GM12878 (cell line): Measurements from ENCODE around the gene BBS9. TPM values are rescaled to one million over a fixed set of nuclear protein-coding genes. Genes with fewer than 3 reads are reported as not detected.

Source experiments
- ATAC-seq: fragments of 200-7000 bp; cut with Tn5 transposase; 3 replicates; pipeline ENCODE4 v1.9.1; 2020; ENCODE audit warnings: mild to moderate bottlenecking, moderate library complexity
- BruUV-seq: library from RNA; stranded (reverse); fragments of 400-500 nt; replicated peaks from 2 replicates; lab custom pipeline; 2021; lab: Mats Ljungman, UMichigan
- CTCF ChIA-PET: fragments of 300-600 bp; sonication (Branson Sonifier 250); formaldehyde crosslinking; extraction: SDS; loops from one replicate; lab custom pipeline; 2021; ENCODE audit warnings: inconsistent platforms; lab: Yijun Ruan, JAX
- POLR2A ChIA-PET: fragments of 350-600 bp; formaldehyde crosslinking; extraction: SDS; loops from one replicate; lab custom pipeline; 2021; ENCODE audit warnings: inconsistent platforms; lab: Charles Lee
- RAD21 ChIA-PET: fragments of 300-600 bp; sonication (Branson Sonifier 250); formaldehyde crosslinking; loops from one replicate; lab custom pipeline; 2023; ENCODE audit warnings: antibody characterized with exemption; ENCODE audit not compliant: unreplicated experiment; lab: Charles Lee
- SMC1A ChIA-PET: fragments of 300-600 bp; sonication (Branson Sonifier 250); formaldehyde crosslinking; loops from one replicate; lab custom pipeline; 2023; ENCODE audit not compliant: unreplicated experiment, uncharacterized antibody; lab: Charles Lee
- DNase-seq: peaks from one replicate; pipeline ENCODE4 v3.0.0-alpha.2; 2011; ENCODE audit warnings: low read depth, low spot score
- FAIRE-seq: peaks from 3 replicates; lab custom pipeline; 2011; peaks lifted over from hg19 to GRCh38; lab: Jason Lieb, UNC
- H2AFZ ChIP-seq: 2 replicates; pipeline ENCODE4 v1.6.0; 2011; ENCODE audit warnings: low read depth, low read length, control low read depth; ENCODE audit not compliant: control insufficient read depth
- H3K27ac ChIP-seq: 2 replicates; pipeline ENCODE4 v1.5.1; 2011; ENCODE audit warnings: control low read depth; ENCODE audit not compliant: control insufficient read depth, insufficient read depth
- H3K27me3 ChIP-seq, 2 experiments: replicated peaks in 1 of 2; 2 replicates each; pipeline versions ENCODE4 v1.6.0 to v1.6.1; 2011; ENCODE audit warnings: low read length in 1 of 2; ENCODE audit not compliant: control insufficient read depth in 2 of 2, insufficient read depth in 2 of 2
- H3K36me3 ChIP-seq, 2 experiments: 2 replicates each; pipeline ENCODE4 v1.5.1; 2011; ENCODE audit warnings: low read length in 1 of 2; ENCODE audit not compliant: control insufficient read depth in 2 of 2, insufficient read depth in 2 of 2
- H3K4me1 ChIP-seq: 2 replicates; pipeline ENCODE4 v1.6.1; 2011; ENCODE audit warnings: mild to moderate bottlenecking, low read length, moderate library complexity, mixed read lengths; ENCODE audit not compliant: control insufficient read depth, insufficient read depth
- H3K4me2 ChIP-seq: 2 replicates; pipeline ENCODE4 v1.6.0; 2011; ENCODE audit warnings: control low read depth; ENCODE audit not compliant: control insufficient read depth, insufficient read depth
- H3K4me3 ChIP-seq: fragments of 200-600 bp; sonication (generic); 2 replicates; pipeline ENCODE4 v1.5.1; 2016
- H3K79me2 ChIP-seq: 2 replicates; pipeline ENCODE4 v1.6.0; 2011; ENCODE audit warnings: low read length; ENCODE audit not compliant: control insufficient read depth, insufficient read depth
- H3K9ac ChIP-seq: 2 replicates; pipeline ENCODE4 v1.8.0; 2011; ENCODE audit warnings: low read length, control low read depth, mixed read lengths; ENCODE audit not compliant: control insufficient read depth, insufficient read depth
- H3K9me3 ChIP-seq: replicated peaks from 3 replicates; pipeline ENCODE4 v1.5.1; 2011; ENCODE audit warnings: mild to moderate bottlenecking, low read length; ENCODE audit not compliant: control insufficient read depth, insufficient read depth
- H4K20me1 ChIP-seq: 2 replicates; pipeline ENCODE4 v1.6.0; 2011; ENCODE audit not compliant: control insufficient read depth, insufficient read depth
- ESRRA ChIP-seq: IDR thresholded peaks from 2 replicates; pipeline ENCODE4 v1.6.1; 2012; ENCODE audit warnings: mild to moderate bottlenecking, low read length, improper control_type of control experiment
- IKZF2 ChIP-seq, 2 experiments: fragments of 450-650 bp; IDR thresholded peaks; 2 replicates each; pipeline ENCODE4 v1.6.1; 2017; ENCODE audit warnings: mild to moderate bottlenecking in 2 of 2, moderate library complexity in 2 of 2
- WGBS: methylation state at CpG from one replicate; pipeline ENCODE4 v1.1.6; 2016; ENCODE audit warnings: low lambda C conversion rate; ENCODE audit not compliant: insufficient replicate concordance, insufficient coverage; ENCODE audit errors: missing lambda C conversion rate; 5-methylcytosine and 5-hydroxymethylcytosine counted together
- in situ Hi-C: fragments of 300-500 bp; cut with MboI; formaldehyde crosslinking; loops from 9 replicates; pipeline ENCODE4 v1.14.3; 2018; ENCODE audit warnings: mixed read lengths
- intact Hi-C: fragments of 100-400 bp; cut with micrococcal nuclease; formaldehyde crosslinking; loops from one replicate; pipeline ENCODE4 v1.14.2; 2022; ENCODE audit not compliant: unreplicated experiment
- polyA plus RNA-seq, 11 experiments: library from polyadenylated mRNA; depleted of rRNA in 4 of 11; unstranded in 6 of 11; stranded (reverse) in 5 of 11; fragments of >200 nt; fragmentation: Nextera tagmentation in 4 of 11; fragmentation: Illumina TruSeq in 1 of 11; extraction: Ambion mirVana in 4 of 11; extraction: Trizol in 1 of 11; gene quantifications; 1 replicate in 1 of 11; 2 replicates in 10 of 11; pipeline versions ENCODE4 v1.2.1 to v1.2.3, GENCODE V29; 2011 to 2016; ENCODE audit warnings: inconsistent platforms in 2 of 11, missing spikeins in 2 of 11, low read depth in 1 of 11
- total RNA-seq, 4 experiments: library from RNA; depleted of rRNA in 3 of 4; stranded (reverse); fragments of >200 nt in 3 of 4; fragmentation: Illumina TruSeq in 1 of 4; extraction: Trizol in 1 of 4; gene quantifications; 2 replicates each; pipeline versions ENCODE4 v1.2.1 to v1.2.3, GENCODE V29; 2013 to 2021
- TF ChIP-seq, protein P1 (sequence below): fragments of 450-650 bp; IDR thresholded peaks from 2 replicates; pipeline ENCODE4 v1.6.1; 2014; ENCODE audit warnings: mild to moderate bottlenecking

The BBS9 gene
- total and polyA plus RNA-seq, 10 of the 15 experiments (the other 5 are each of a cell fraction or from before 2014, with no cell fraction given) = 1.2 to 5.6 (median 2.3) TPM

- BruUV-seq = no TSS peak
- no peak for FAIRE-seq
- RAD21 ChIA-PET = no interaction called here
- in situ Hi-C loops = no loop called here
- POLR2A ChIA-PET = no interaction called here
- Histone ChIP-seq H3K27me3 (no peaks in the 10 kb centered on the region), H4K20me1 (no peaks in the 10 kb centered on the region), H3K36me3 (no peaks in the 10 kb centered on the region), H3K79me2 (no peaks in the 10 kb centered on the region), H2AFZ (no peak overlapping the region), H3K9me3 (no peaks in the 10 kb centered on the region; the same call in 2 of the 3 replicates), H3K4me2 (no peak overlapping the region), H3K27ac (no peak overlapping the region), H3K4me1 (no peaks in the 10 kb centered on the region), H3K4me3 (no peak overlapping the region), H3K9ac (no peak overlapping the region)
- SMC1A ChIA-PET = no interaction called here
- ATAC-seq = no peak
- DNase-seq = no peak
- 62% methylated on average over 3 of the region's 3 CpGs for WGBS
- CTCF ChIA-PET = no interaction called here
- intact Hi-C loops = no loop called here
- TF ChIP-seq, protein P1, sequence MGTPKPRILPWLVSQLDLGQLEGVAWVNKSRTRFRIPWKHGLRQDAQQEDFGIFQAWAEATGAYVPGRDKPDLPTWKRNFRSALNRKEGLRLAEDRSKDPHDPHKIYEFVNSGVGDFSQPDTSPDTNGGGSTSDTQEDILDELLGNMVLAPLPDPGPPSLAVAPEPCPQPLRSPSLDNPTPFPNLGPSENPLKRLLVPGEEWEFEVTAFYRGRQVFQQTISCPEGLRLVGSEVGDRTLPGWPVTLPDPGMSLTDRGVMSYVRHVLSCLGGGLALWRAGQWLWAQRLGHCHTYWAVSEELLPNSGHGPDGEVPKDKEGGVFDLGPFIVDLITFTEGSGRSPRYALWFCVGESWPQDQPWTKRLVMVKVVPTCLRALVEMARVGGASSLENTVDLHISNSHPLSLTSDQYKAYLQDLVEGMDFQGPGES = no peak
- no peak for TF ChIP-seq IKZF2 (IDR thresholded peaks at IDR 0.05)
Observed at GRCh38 chr7:33278095-33278494, 148.7 kb downstream of the BBS9 start.

DNA sequence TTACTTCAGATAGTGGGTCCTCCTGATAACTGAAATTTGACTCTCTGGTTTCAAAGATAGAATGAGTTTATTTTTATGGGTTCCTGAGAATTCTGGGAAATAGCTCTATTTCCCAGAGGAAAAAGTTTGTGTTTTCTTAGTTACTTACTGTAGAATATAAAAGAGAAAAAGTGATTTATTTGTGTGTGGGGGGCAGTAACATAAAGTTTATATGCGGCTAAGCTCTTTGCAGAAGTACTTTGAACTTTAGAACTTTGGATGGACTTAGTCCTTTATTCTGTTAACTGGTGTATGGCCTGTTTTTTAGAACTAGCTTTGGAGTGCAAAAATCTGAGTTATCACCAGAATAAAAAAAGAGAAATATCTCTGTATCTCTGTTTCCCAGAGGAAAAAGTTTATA, 157.1 kb downstream of the BBS9 start:
- H3K4me3 ChIP-seq = no peak overlapping the region
- no peak overlapping the region for H2AFZ ChIP-seq
- intact Hi-C loops (no loop called here), in situ Hi-C loops (no loop called here)
- no peak overlapping the region for H3K27ac ChIP-seq
- 100% methylated on average over 1 of the region's 1 CpG for WGBS
- H3K4me1 ChIP-seq = no peaks in the 10 kb centered on the region
- RAD21 ChIA-PET = no interaction called here
- ATAC-seq (no peak), DNase-seq (no peak), FAIRE-seq (no peak)
- no peaks in the 10 kb centered on the region for H3K36me3 ChIP-seq
- peaks cover 3% of the 10 kb centered on the region; the same call in 2 of the 3 replicates for H3K9me3 ChIP-seq
- no peak overlapping the region for H3K4me2 ChIP-seq
- no peaks in the 10 kb centered on the region for H3K79me2 ChIP-seq
- no TSS peak for BruUV-seq
- POLR2A ChIA-PET = no interaction called here
- TF ChIP-seq ESRRA = no peak
- H4K20me1 ChIP-seq = no peaks in the 10 kb centered on the region
- CTCF ChIA-PET = no interaction called here
- H3K27me3 ChIP-seq = no peaks in the 10 kb centered on the region
- H3K9ac ChIP-seq = no peak overlapping the region
- SMC1A ChIA-PET = no interaction called here
